NT2/D1 (cell line): ENCODE results near the gene TMEM100.

Experiments used
- SUZ12 ChIP-seq: IDR thresholded peaks from 2 replicates; pipeline ENCODE4 v1.6.1; 2011; ENCODE audit not compliant: insufficient read length, insufficient read depth; ENCODE audit errors: extremely low read depth
- YY1 ChIP-seq: IDR thresholded peaks from 2 replicates; pipeline ENCODE4 v1.6.1; 2011; ENCODE audit not compliant: insufficient read length, insufficient read depth

GRCh38 chr17:55699181-55699860, 23.3 kb downstream of the TMEM100 start:
- TF ChIP-seq SUZ12 (no peak), YY1 (no peak)
